22Rv1 (cell line): ENCODE measurements around the gene DIP2C.

Experiments
- H3K27ac ChIP-seq: fragments of 450-650 bp; 2 replicates; pipeline ENCODE4 v1.5.1; 2017
- CTCF ChIP-seq: fragments of 450-650 bp; IDR thresholded peaks from 2 replicates; pipeline ENCODE4 v1.5.1; 2017; ENCODE audit warnings: mild to moderate bottlenecking
- ZFX ChIP-seq: fragments of 450-650 bp; IDR thresholded peaks from 2 replicates; pipeline ENCODE4 v1.6.1; 2017; ENCODE audit warnings: antibody characterized with exemption, borderline replicate concordance

The DIP2C gene

GRCh38 chr10:627032-627992 lies 62.2 kb downstream of the DIP2C start:
- H3K27ac ChIP-seq = no peak overlapping the region
- no peak for TF ChIP-seq ZFX
- TF ChIP-seq CTCF = no peak

GRCh38 chr10:625751-626711 lies 63.4 kb downstream of the DIP2C start:
- TF ChIP-seq ZFX = no peak
- no peak for TF ChIP-seq CTCF
- no peak overlapping the region for H3K27ac ChIP-seq

GRCh38 chr10:625333-625696 lies 64.2 kb downstream of the DIP2C start:
- no peak for TF ChIP-seq CTCF
- no peak for TF ChIP-seq ZFX
- no peak overlapping the region for H3K27ac ChIP-seq

GRCh38 chr10:624605-625332 lies 64.7 kb downstream of the DIP2C start:
- no peak overlapping the region for H3K27ac ChIP-seq
- no peak for TF ChIP-seq CTCF
- TF ChIP-seq ZFX = no peak

GRCh38 chr10:624312-624604 lies 65.2 kb downstream of the DIP2C start:
- H3K27ac ChIP-seq = no peak overlapping the region
- no peak for TF ChIP-seq ZFX
- TF ChIP-seq CTCF = no peak

GRCh38 chr10:623477-624311 lies 65.8 kb downstream of the DIP2C start:
- TF ChIP-seq ZFX (no peak), CTCF (no peak)
- no peak overlapping the region for H3K27ac ChIP-seq
